HEK293 (cell line): Measurements from ENCODE around the gene S100A8.

Source experiments
- CTCF ChIA-PET: fragments of 350-600 bp; formaldehyde crosslinking; extraction: SDS; loops from one replicate; lab custom pipeline; 2021; ENCODE audit warnings: antibody characterized with exemption; lab: Yijun Ruan, JAX
- POLR2A ChIA-PET: fragments of 300-600 bp; formaldehyde crosslinking; extraction: SDS; loops from one replicate; lab custom pipeline; 2020; ENCODE audit warnings: antibody characterized with exemption, inconsistent platforms; lab: Yijun Ruan, JAX
- H3K27ac ChIP-seq: fragments of 200-500 bp; sonication (Bioruptor generic); 2 replicates; pipeline ENCODE4 v1.5.1; 2014; ENCODE audit warnings: low read depth, low read length, control low read depth, inconsistent platforms; ENCODE audit errors: extremely low read depth
- H3K36me3 ChIP-seq, 2 experiments: fragments of 200-500 bp in 1 of 2; sonication (Bioruptor generic) in 1 of 2; 1 replicate in 1 of 2; 2 replicates in 1 of 2; pipeline ENCODE4 v1.5.1; 2014 to 2017; ENCODE audit warnings: inconsistent platforms in 2 of 2, low read length in 2 of 2; ENCODE audit not compliant: control insufficient read depth in 2 of 2, insufficient read depth in 1 of 2
- H3K4me1 ChIP-seq: fragments of 200-500 bp; sonication (Bioruptor generic); 2 replicates; pipeline ENCODE4 v1.5.1; 2014; ENCODE audit warnings: mild to moderate bottlenecking, low read length, inconsistent platforms; ENCODE audit not compliant: control insufficient read depth, insufficient read depth
- H3K4me3 ChIP-seq: 2 replicates; pipeline ENCODE4 v1.5.1; 2011; ENCODE audit warnings: low read depth, mild to moderate bottlenecking, control low read depth, low read length, moderate library complexity
- H3K9me3 ChIP-seq: fragments of 200-500 bp; sonication (Bioruptor generic); 2 replicates; pipeline ENCODE4 v1.5.1; 2014; ENCODE audit warnings: low read depth, low read length, inconsistent platforms; ENCODE audit not compliant: control insufficient read depth, insufficient read depth
- GLI4 ChIP-seq: fragments of 450-650 bp; formaldehyde crosslinking; IDR thresholded peaks from 2 replicates; pipeline ENCODE4 v1.5.1; 2016; ENCODE audit warnings: missing biosample characterization, missing genetic modification characterization
- YY1 ChIP-seq: fragments of 450-650 bp; formaldehyde crosslinking; IDR thresholded peaks from 2 replicates; pipeline ENCODE4 v1.5.1; 2018; ENCODE audit warnings: missing biosample characterization, missing genetic modification characterization
- ZBTB17 ChIP-seq: fragments of 450-650 bp; formaldehyde crosslinking; IDR thresholded peaks from 2 replicates; pipeline ENCODE4 v1.5.1; 2016; ENCODE audit warnings: missing biosample characterization, missing genetic modification characterization
- ZBTB20 ChIP-seq: fragments of 450-650 bp; formaldehyde crosslinking; IDR thresholded peaks from 2 replicates; pipeline ENCODE4 v1.5.1; 2016; ENCODE audit warnings: missing biosample characterization, missing genetic modification characterization
- ZBTB7A ChIP-seq: fragments of 450-650 bp; formaldehyde crosslinking; IDR thresholded peaks from 2 replicates; pipeline ENCODE4 v1.5.1; 2016; ENCODE audit warnings: low read depth, missing biosample characterization, missing genetic modification characterization
- ZIC2 ChIP-seq: fragments of 450-650 bp; formaldehyde crosslinking; IDR thresholded peaks from 2 replicates; pipeline ENCODE4 v1.5.1; 2016; ENCODE audit warnings: missing biosample characterization, missing genetic modification characterization
- ZNF16 ChIP-seq: fragments of 450-650 bp; formaldehyde crosslinking; IDR thresholded peaks from 2 replicates; pipeline ENCODE4 v1.5.1; 2016; ENCODE audit warnings: low read depth, missing biosample characterization, missing genetic modification characterization
- ZNF2 ChIP-seq: fragments of 450-650 bp; formaldehyde crosslinking; IDR thresholded peaks from 2 replicates; pipeline ENCODE4 v1.5.1; 2016; ENCODE audit warnings: missing biosample characterization, missing genetic modification characterization
- ZNF214 ChIP-seq: fragments of 450-650 bp; formaldehyde crosslinking; IDR thresholded peaks from 2 replicates; pipeline ENCODE4 v1.5.1; 2017; ENCODE audit warnings: missing biosample characterization, mild to moderate bottlenecking, missing genetic modification characterization, borderline replicate concordance
- ZNF223 ChIP-seq: fragments of 450-650 bp; formaldehyde crosslinking; IDR thresholded peaks from 2 replicates; pipeline ENCODE4 v1.5.1; 2016; ENCODE audit warnings: missing biosample characterization, missing genetic modification characterization
- ZNF366 ChIP-seq: fragments of 450-650 bp; formaldehyde crosslinking; conservative IDR thresholded peaks from 2 replicates; pipeline ENCODE4 v1.5.1; 2016; ENCODE audit warnings: missing biosample characterization, missing genetic modification characterization
- ZNF416 ChIP-seq: fragments of 450-650 bp; formaldehyde crosslinking; IDR thresholded peaks from 2 replicates; pipeline ENCODE4 v1.5.1; 2016; ENCODE audit warnings: missing biosample characterization, missing genetic modification characterization
- ZNF433 ChIP-seq: fragments of 450-650 bp; formaldehyde crosslinking; IDR thresholded peaks from 2 replicates; pipeline ENCODE4 v1.5.1; 2016; ENCODE audit warnings: missing biosample characterization, missing genetic modification characterization, low read depth
- ZNF530 ChIP-seq: fragments of 450-650 bp; formaldehyde crosslinking; IDR thresholded peaks from 2 replicates; pipeline ENCODE4 v1.5.1; 2016; ENCODE audit warnings: low read depth, missing biosample characterization, missing genetic modification characterization
- ZNF571 ChIP-seq: fragments of 450-650 bp; formaldehyde crosslinking; IDR thresholded peaks from 2 replicates; pipeline ENCODE4 v1.5.0; 2017; ENCODE audit warnings: missing biosample characterization, missing genetic modification characterization
- ZNF623 ChIP-seq: fragments of 450-650 bp; formaldehyde crosslinking; IDR thresholded peaks from 2 replicates; pipeline ENCODE4 v1.5.1; 2016; ENCODE audit warnings: missing biosample characterization, missing genetic modification characterization
- ZNF776 ChIP-seq: fragments of 450-650 bp; formaldehyde crosslinking; IDR thresholded peaks from 2 replicates; pipeline ENCODE4 v1.5.0; 2017; ENCODE audit warnings: missing biosample characterization, missing genetic modification characterization, borderline replicate concordance
- ZSCAN23 ChIP-seq: fragments of 450-650 bp; formaldehyde crosslinking; IDR thresholded peaks from 2 replicates; pipeline ENCODE4 v1.5.1; 2016; ENCODE audit warnings: missing biosample characterization, missing genetic modification characterization
- TF ChIP-seq, protein P1 (sequence below): fragments of 450-650 bp; formaldehyde crosslinking; IDR thresholded peaks from 2 replicates; pipeline ENCODE4 v1.5.0; 2017; ENCODE audit warnings: missing biosample characterization, missing genetic modification characterization, borderline replicate concordance
- TF ChIP-seq, protein P2 (sequence below): fragments of 450-650 bp; formaldehyde crosslinking; IDR thresholded peaks from 2 replicates; pipeline ENCODE4 v1.5.1; 2016; ENCODE audit warnings: missing biosample characterization, missing genetic modification characterization
- TF ChIP-seq, protein P3 (sequence below): fragments of 450-650 bp; formaldehyde crosslinking; IDR thresholded peaks from 2 replicates; pipeline ENCODE4 v1.5.1; 2016; ENCODE audit warnings: missing biosample characterization, missing genetic modification characterization, borderline replicate concordance
- TF ChIP-seq, protein P4 (sequence below): fragments of 450-650 bp; formaldehyde crosslinking; IDR thresholded peaks from 2 replicates; pipeline ENCODE4 v1.5.1; 2016; ENCODE audit warnings: missing biosample characterization, missing genetic modification characterization, borderline replicate concordance
- TF ChIP-seq, protein P5 (sequence below): fragments of 450-650 bp; IDR thresholded peaks from 2 replicates; pipeline ENCODE4 v1.5.1; 2018; ENCODE audit warnings: missing biosample characterization, mild to moderate bottlenecking, missing genetic modification characterization

S100A8 gene

DNA sequence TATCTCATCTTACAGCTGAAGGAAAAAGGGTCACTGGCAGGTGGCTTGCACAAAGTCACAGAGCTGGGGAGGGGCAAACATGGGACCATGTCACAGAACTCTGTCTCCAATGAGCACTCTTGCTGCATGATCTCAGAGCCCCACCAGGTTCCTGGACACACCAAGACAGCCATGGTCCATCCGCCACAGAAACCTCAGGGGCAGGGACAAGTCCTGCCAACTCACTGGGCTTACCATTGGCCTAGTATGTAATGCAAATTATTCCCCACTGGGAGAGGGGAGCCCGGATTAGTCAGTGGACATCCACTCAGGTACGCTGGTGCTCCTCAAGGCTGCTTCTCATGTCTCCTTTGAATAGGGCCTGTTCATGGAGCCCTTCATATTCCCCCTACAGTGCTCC lies 39.7 kb upstream of the S100A8 start:
- H3K27ac ChIP-seq: no peak overlapping the region
- H3K9me3 ChIP-seq: no peaks in the 10 kb centered on the region
- no peaks in the 10 kb centered on the region for H3K4me1 ChIP-seq
- H3K36me3 ChIP-seq: no peaks in the 10 kb centered on the region
- ChIA-PET CTCF (no interaction called here), POLR2A (no interaction called here)
- no peak overlapping the region for H3K4me3 ChIP-seq
- no peak for TF ChIP-seq ZNF416 (tag by site-specific recombination)
- no peak for TF ChIP-seq YY1
- no peak for TF ChIP-seq ZNF2 (tag by site-specific recombination)
- no peak for TF ChIP-seq ZBTB17
- TF ChIP-seq, protein P1, sequence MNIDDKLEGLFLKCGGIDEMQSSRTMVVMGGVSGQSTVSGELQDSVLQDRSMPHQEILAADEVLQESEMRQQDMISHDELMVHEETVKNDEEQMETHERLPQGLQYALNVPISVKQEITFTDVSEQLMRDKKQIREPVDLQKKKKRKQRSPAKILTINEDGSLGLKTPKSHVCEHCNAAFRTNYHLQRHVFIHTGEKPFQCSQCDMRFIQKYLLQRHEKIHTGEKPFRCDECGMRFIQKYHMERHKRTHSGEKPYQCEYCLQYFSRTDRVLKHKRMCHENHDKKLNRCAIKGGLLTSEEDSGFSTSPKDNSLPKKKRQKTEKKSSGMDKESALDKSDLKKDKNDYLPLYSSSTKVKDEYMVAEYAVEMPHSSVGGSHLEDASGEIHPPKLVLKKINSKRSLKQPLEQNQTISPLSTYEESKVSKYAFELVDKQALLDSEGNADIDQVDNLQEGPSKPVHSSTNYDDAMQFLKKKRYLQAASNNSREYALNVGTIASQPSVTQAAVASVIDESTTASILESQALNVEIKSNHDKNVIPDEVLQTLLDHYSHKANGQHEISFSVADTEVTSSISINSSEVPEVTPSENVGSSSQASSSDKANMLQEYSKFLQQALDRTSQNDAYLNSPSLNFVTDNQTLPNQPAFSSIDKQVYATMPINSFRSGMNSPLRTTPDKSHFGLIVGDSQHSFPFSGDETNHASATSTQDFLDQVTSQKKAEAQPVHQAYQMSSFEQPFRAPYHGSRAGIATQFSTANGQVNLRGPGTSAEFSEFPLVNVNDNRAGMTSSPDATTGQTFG: no peak
- no peak for TF ChIP-seq ZNF16 (tag by site-specific recombination)
- TF ChIP-seq, protein P2, sequence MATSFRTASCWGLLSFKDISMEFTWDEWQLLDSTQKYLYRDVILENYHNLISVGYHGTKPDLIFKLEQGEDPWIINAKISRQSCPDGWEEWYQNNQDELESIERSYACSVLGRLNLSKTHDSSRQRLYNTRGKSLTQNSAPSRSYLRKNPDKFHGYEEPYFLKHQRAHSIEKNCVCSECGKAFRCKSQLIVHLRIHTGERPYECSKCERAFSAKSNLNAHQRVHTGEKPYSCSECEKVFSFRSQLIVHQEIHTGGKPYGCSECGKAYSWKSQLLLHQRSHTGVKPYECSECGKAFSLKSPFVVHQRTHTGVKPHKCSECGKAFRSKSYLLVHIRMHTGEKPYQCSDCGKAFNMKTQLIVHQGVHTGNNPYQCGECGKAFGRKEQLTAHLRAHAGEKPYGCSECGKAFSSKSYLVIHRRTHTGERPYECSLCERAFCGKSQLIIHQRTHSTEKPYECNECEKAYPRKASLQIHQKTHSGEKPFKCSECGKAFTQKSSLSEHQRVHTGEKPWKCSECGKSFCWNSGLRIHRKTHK (tag by site-specific recombination): no peak
- no peak for TF ChIP-seq GLI4 (tag by site-specific recombination)
- TF ChIP-seq ZBTB20 (tag by site-specific recombination): no peak
- no peak for TF ChIP-seq ZIC2 (tag by site-specific recombination)
- TF ChIP-seq ZNF433 (tag by site-specific recombination): no peak
- no peak for TF ChIP-seq ZBTB7A (tag by site-specific recombination)
- no peak for TF ChIP-seq ZNF223 (tag by site-specific recombination)
- no peak for TF ChIP-seq ZNF623 (tag by site-specific recombination)
- no peak for TF ChIP-seq ZNF776 (tag by site-specific recombination)
- TF ChIP-seq ZNF214: no peak
- TF ChIP-seq ZSCAN23: no peak

DNA sequence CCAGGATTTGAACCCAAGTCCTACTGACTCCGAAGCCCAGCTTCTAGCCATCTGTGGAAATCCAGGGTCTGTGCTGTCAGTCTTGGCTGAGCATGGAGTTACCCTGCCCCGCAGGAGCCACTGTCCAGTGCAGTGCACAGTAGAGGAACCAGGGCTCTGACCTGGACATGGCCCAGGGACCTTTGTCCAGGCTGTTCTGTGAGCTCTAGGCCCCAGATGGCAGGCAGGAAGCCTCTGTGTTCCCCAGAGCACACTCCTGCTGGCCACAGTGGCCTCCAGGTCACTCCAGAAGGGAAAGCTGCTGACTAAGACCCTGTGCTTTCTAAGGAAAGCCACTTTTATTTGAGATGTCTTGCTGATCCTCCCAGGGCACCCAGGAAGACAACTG lies 39.3 kb upstream of the S100A8 start:
- Histone ChIP-seq H3K4me3 (no peak overlapping the region), H3K27ac (no peak overlapping the region), H3K4me1 (no peaks in the 10 kb centered on the region), H3K9me3 (no peaks in the 10 kb centered on the region), H3K36me3 (no peaks in the 10 kb centered on the region)
- ChIA-PET CTCF (no interaction called here), POLR2A (no interaction called here)
- no peak for TF ChIP-seq ZNF530 (tag by site-specific recombination)
- TF ChIP-seq ZNF366 (tag by site-specific recombination): no peak
- no peak for TF ChIP-seq ZBTB7A (tag by site-specific recombination)
- TF ChIP-seq, protein P3, sequence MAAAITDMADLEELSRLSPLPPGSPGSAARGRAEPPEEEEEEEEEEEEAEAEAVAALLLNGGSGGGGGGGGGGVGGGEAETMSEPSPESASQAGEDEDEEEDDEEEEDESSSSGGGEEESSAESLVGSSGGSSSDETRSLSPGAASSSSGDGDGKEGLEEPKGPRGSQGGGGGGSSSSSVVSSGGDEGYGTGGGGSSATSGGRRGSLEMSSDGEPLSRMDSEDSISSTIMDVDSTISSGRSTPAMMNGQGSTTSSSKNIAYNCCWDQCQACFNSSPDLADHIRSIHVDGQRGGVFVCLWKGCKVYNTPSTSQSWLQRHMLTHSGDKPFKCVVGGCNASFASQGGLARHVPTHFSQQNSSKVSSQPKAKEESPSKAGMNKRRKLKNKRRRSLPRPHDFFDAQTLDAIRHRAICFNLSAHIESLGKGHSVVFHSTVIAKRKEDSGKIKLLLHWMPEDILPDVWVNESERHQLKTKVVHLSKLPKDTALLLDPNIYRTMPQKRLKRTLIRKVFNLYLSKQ: no peak
- TF ChIP-seq, protein P4, sequence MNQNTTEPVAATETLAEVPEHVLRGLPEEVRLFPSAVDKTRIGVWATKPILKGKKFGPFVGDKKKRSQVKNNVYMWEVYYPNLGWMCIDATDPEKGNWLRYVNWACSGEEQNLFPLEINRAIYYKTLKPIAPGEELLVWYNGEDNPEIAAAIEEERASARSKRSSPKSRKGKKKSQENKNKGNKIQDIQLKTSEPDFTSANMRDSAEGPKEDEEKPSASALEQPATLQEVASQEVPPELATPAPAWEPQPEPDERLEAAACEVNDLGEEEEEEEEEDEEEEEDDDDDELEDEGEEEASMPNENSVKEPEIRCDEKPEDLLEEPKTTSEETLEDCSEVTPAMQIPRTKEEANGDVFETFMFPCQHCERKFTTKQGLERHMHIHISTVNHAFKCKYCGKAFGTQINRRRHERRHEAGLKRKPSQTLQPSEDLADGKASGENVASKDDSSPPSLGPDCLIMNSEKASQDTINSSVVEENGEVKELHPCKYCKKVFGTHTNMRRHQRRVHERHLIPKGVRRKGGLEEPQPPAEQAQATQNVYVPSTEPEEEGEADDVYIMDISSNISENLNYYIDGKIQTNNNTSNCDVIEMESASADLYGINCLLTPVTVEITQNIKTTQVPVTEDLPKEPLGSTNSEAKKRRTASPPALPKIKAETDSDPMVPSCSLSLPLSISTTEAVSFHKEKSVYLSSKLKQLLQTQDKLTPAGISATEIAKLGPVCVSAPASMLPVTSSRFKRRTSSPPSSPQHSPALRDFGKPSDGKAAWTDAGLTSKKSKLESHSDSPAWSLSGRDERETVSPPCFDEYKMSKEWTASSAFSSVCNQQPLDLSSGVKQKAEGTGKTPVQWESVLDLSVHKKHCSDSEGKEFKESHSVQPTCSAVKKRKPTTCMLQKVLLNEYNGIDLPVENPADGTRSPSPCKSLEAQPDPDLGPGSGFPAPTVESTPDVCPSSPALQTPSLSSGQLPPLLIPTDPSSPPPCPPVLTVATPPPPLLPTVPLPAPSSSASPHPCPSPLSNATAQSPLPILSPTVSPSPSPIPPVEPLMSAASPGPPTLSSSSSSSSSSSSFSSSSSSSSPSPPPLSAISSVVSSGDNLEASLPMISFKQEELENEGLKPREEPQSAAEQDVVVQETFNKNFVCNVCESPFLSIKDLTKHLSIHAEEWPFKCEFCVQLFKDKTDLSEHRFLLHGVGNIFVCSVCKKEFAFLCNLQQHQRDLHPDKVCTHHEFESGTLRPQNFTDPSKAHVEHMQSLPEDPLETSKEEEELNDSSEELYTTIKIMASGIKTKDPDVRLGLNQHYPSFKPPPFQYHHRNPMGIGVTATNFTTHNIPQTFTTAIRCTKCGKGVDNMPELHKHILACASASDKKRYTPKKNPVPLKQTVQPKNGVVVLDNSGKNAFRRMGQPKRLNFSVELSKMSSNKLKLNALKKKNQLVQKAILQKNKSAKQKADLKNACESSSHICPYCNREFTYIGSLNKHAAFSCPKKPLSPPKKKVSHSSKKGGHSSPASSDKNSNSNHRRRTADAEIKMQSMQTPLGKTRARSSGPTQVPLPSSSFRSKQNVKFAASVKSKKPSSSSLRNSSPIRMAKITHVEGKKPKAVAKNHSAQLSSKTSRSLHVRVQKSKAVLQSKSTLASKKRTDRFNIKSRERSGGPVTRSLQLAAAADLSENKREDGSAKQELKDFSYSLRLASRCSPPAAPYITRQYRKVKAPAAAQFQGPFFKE: no peak
- TF ChIP-seq ZNF2 (tag by site-specific recombination): no peak
- no peak for TF ChIP-seq ZNF571 (tag by site-specific recombination)
- TF ChIP-seq, protein P5, sequence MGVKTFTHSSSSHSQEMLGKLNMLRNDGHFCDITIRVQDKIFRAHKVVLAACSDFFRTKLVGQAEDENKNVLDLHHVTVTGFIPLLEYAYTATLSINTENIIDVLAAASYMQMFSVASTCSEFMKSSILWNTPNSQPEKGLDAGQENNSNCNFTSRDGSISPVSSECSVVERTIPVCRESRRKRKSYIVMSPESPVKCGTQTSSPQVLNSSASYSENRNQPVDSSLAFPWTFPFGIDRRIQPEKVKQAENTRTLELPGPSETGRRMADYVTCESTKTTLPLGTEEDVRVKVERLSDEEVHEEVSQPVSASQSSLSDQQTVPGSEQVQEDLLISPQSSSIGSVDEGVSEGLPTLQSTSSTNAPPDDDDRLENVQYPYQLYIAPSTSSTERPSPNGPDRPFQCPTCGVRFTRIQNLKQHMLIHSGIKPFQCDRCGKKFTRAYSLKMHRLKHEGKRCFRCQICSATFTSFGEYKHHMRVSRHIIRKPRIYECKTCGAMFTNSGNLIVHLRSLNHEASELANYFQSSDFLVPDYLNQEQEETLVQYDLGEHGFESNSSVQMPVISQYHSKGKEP (tag by site-specific recombination): no peak
